Measurements from ENCODE around the gene CATSPERD.
"Not testable (repeated sequence)": the region's sequence is repeated elsewhere in the genome, so short reads cannot be mapped to it uniquely, and the experiment has no call there.

The CATSPERD gene

DNA sequence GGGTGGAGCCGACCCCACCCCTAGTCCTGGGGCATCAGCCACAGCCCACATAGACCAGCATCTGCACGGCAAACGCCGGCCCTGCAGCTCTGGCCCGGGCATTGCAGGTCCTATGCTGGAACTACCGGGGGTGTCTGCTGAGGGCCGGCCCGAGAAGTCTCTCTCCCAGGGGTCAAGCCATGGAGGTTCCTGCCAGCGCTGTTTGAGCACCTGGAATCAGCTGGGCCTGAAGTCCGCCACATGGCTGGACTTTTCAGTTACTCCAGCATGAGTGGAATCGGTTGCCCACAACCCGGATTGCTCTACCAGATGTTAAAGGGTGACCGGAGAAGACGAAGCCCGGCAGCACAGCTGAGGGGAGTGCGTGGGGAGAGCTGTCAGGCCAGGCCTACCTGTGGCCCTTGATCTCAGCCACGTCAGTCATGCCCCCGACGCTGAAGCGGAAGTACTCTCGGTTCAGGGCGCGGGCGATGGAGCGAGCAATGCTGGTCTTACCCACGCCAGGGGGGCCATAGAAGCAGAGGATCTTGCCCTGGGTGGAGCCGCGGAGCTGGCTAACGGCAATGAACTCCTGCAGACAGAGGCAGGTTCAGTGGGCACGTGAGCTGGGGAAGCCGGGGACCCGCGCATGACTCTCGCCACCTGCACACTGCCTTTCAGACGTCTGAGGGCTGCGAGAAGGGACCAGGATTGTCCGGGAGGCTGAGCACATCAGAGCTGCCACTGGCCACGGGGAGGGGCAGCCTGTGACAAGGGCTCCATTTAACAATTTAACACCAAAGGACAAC lies 21.6 kb upstream of the CATSPERD start:
- DNase-seq = no peak

DNA sequence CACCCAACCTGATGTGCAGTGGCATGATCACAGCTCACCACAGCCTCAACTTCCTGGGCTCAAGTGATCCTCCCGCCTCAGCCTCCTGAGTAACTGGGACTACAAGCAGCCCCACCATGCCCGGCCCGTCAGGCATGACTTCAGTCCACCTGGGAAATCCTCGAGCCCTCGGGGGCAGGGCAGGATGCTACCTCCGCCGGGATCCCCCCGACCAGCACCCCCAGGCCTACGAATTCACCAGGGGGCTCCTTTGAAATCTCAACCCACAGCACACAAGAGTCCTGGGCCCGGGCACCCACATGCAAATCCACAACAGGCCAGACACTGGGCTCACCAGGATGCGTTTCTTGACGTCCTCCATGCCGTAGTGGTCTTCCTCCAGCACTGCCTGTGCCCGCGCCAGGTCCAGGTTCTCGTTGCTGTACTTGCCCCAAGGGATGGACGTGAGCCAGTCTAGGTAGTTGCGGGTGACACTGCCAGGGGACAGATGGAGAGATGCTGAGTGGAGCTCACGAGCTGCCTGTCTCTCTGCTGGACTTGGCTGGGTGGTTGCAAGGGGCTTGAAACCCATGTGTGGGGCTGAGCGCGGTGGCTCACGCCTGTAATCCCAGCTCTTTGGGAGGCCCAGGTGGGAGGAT lies 19.9 kb upstream of the CATSPERD start:
- no peak for DNase-seq

DNA sequence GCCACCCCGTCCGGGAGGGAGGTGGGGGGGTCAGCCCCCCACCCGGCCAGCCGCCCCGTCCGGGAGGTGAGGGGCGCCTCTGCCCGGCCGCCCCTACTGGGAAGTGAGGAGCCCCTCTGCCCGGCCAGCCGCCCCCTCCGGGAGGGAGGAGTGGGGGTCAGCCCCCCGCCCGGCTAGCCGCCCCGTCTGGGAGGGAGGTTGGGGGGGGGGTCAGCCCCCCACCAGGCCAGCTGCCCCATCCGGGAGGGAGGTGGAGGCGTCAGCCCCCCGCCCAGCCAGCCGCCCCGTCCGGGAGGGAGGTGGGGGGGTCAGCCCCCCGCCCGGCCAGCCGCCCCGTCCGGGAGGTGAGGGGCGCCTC lies 18.4 kb upstream of the CATSPERD start:
- DNase-seq = not testable (repeated sequence)

DNA sequence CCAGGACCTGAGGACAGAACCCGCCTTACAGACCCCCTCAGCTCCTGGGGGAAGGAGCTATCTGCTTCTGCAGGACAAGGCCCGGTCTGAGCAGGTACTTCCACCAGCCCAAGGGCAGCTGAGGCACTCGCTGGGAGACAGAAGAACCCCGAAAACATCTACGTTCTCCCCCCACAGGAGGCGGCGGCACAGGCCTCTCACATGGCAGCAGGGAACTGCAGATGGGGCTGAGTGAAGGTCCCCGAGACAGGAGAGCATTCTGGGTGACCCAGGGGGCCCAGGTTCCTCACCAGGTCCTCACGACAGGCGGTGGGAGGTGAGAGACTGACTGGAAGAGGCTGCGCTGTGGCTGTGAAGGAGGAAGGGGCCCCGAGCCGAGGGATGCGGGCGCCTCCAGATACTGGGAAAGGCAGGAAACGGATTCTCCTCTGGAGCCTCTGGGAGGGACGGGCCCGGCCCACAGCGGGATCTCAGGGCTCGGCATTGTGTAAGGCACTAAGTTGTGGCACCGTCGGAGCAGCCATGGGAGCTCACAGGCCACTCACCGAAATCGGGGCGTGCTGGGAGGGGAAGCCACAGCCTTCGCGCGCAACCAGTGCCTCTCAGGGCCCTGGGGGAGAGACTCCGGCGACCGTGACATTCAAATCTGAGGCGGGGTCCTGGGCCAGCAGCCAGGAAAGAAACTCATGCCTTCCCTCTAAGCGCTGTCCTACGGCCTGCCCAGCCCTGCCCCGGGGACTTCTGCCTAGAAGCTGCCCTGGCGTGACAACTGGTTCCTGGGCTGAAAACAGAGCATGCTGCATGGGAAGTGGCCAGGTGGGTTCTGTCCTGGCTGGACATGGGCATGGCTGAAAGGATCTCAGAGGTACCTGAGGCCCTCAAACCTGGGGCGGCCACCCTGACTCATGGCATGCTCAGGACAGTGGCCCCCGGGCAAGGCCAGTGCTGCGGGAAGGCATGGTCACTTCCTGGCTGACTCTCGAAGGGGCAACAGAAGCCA lies 16.3 kb upstream of the CATSPERD start:
- DNase-seq = no peak

DNA sequence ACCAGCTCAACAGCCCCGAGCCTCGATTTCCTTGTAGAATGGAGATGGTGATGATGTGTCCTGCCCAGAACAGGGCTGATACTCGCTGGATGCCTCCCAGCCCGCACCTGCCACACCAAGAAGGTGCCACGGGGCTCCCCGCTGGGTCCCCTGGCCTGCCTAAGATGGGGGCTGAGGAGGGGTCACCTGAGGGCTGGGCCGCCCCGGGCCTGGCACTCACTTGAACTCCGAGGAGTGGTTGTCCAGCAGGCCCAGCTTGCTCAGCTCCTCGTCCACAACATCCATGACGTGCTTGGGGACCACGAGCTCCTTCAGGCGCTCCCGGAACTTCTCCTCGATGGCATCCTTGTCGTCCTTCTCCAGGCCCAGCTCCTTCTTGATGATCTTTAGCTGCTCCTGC lies 14.9 kb upstream of the CATSPERD start:
- no peak for DNase-seq

DNA sequence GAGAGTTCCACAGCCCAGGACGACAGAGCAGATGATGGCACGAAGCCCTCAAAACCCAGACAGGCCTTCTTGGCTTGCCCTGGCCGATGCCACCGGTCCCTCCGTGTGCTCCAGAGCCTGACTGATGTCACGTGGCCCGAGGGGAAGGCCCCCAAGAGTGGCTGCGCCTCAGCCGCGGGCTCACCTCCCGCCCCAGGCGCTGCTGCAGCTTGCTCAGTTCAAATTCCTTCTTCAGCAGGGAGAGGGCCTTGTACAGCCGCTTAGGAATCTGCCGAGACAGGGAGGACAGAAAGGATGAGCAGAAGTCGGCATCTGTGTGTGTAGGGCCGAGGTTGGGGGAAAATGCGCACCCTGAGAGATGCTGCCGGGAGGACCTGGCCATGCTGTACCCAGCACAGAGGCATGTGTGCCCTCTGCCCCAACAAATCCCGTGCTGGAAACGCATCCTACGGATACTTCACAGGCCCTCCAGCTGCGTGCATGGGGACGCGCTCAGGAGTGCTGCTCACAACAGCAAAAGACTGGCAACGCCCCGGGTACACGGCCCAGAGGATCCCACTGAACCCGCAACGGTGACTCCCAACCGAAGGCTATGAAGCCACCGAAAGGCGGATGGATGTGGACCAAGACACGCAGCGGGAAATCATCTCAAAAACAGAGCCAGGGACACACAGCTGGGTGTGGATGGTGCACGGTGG lies 13.4 kb upstream of the CATSPERD start:
- DNase-seq = no peak

DNA sequence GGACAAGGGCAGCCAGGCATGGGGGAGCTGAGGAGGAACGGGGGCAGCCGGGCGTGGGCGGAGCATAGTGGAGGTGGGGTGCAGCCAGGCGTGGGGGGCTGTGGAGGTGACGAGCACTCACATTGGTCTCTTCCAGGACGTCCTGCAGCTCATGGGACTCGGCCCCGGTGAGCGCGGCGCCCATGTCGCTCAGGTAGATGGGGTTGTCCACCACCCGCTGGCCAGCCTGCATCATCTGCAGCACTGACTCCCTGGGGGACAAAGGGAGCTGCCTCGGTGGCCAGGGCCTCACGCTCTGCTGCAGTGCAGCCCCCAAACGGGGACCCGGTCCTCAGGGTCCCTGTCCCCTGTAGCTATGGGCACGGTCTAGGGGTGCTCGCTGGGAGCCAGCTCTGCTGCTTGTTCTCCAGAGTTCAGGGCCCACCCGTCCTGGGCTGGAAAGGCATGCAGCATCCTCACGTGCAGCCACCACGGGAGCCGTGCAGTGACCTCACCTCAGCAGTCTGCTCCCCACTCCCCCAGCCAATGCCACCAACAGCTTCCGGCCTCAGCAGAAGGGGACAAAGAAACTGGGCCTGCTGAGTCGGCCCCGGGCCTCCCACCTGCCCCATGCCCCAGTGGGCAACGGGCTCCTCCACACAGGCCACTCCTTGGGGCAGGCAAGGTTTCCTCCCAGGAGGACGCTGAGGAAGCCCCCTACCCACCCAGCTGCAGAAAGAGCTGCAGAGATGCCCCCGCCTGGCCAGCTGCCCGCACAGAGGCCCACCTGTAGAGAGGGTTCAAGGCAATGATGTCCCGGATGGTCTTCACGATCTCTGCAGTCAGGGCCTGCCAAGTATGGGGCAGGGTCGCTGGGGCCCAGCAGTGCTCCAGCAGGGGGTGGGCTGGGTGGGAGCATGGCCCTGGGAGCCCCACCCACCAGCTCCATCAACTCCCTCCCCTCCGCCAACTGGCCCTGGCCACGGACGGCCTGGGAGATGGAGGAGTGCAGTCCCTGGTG lies 12.6 kb upstream of the CATSPERD start:
- no peak for DNase-seq

DNA sequence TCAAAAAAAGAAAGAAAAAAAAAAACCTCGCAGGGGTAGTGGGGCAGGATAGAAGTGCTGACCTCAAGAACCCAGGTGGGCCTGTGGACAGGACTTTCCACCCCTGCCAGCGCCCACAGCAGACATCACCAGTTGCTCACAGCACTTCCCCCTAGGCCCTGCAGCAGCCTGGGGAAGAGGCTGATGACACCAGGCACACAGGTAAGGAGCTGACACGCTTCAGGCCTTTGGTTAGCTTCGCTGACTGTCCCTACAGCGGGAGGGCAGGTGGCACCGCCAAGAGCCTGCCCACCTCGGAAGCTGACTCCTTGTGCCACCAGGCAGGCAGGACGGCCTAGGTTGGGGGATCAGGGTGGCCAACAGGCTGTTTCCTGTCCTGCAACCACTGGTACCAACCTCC lies 9.4 kb upstream of the CATSPERD start:
- no peak for DNase-seq

DNA sequence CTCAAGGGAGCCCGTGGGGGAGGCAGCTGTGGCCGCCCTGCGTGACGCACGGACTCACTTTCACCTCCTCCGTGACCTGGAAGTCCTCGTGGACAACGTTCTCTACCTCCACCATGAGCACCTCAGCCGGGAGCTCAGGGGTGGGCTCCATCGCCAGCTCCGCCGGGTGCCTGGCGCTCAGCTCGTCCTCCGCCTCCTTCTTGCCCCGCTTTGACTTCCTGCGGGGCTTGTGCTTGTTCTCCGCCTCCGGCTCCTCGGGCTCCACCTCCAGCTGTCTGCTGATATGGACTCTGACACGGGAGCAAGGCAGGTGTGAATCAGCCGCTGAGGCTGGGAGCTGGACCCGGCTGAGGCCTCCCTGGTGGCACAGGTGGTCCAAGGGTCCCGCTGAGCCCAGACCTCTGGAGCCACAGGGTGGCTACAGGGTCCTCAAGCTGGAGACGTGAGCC lies 8.7 kb upstream of the CATSPERD start:
- no peak for DNase-seq

DNA sequence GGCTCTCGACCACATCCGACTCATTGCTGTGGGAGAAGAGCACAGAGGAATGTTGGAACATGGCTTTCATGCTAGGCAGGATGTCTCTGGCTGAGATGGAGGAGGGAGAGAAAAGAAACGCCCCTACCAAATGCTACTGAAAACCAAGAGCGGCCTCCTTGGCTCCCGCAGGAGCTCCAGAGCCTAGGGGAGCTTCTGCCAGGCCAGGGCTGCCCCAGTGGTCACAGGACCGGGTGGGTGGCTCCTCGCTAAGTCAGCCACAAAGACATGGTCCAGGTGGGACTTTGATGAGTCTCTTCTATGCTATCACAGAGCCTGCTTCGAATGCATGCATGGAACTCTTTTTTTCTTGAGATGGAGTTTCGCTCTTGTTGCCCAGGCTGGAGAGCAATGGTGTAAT lies 7.2 kb upstream of the CATSPERD start:
- DNase-seq = no peak

DNA sequence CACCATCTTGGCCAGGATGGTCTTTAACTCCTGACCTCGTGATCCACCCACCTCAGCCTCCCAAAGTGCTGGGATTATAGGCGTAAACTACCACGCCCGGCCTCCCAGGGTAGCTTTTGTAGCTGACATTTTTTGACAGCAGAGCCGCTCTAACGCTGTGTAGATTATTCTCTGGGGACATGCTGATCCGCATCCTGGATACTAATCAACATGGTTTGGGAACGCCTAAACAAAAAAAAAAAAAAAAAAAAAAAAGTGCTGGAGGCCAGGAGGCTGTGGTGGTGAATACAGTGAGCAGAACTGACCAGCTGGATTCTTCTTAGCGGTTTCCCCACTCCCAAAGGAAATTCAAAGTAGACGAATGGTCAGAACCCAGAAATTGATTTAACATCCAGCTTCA lies 5.6 kb upstream of the CATSPERD start:
- no peak for DNase-seq

DNA sequence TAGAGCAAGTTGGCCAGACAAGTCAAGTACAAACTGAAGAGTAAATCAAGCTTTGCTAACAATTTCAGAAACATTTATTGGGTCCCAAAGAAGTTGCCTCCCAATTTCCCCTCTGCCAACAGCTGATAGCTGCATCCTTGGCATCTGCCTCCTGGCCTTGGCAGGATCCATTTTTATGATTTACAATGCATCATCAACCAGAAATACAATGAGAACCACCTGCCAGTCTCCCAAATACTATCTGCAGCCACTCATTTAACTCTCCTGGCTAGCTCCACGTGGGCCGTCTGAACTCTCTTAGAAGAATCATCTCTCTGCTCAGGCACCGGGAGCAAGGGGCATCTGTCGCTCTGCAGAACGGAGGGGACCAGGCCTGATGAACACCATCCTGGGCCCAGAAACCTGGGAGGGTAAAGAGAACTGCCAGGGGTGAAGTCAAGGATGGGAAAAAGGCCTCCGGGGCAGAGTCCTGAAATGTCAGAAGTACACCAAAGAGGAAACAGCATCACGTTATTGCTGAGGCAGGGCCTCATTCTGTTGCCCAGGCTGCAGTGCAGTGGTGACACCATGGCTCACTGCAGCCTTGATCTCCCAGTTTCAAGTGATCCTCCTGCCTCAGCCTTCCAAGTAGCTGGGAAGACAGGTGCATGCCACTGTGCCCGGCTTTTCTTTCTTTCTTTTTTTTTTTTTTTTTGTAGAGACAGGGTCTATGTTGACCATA lies 3.1 kb upstream of the CATSPERD start:
- no peak for DNase-seq

DNA sequence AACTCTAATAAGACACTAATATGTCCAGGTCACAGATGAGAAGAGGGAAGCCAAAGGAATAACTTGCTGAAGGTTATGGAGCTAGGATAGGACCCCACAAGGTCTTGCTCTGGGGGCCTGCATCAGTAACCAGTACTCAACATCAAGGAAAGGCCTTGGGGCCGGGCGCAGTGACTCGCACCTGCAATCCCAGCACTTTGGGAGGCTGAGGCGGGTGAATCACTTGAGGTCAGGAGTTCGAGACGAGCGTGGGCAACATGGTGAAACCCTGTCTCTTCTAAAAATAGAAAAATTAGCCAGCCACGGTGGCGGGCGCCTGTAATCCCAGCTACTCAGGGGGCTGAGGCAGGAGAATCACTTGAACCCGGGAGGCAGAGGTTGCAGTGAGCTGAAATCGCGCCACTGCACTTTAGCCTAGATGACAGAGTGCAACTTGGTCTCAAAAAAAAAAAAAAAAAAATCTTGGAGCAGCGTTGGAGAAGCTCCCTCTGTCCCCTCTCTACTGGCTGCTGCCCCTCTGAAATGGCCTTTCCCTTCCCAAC lies 2.3 kb upstream of the CATSPERD start:
- DNase-seq = no peak

DNA sequence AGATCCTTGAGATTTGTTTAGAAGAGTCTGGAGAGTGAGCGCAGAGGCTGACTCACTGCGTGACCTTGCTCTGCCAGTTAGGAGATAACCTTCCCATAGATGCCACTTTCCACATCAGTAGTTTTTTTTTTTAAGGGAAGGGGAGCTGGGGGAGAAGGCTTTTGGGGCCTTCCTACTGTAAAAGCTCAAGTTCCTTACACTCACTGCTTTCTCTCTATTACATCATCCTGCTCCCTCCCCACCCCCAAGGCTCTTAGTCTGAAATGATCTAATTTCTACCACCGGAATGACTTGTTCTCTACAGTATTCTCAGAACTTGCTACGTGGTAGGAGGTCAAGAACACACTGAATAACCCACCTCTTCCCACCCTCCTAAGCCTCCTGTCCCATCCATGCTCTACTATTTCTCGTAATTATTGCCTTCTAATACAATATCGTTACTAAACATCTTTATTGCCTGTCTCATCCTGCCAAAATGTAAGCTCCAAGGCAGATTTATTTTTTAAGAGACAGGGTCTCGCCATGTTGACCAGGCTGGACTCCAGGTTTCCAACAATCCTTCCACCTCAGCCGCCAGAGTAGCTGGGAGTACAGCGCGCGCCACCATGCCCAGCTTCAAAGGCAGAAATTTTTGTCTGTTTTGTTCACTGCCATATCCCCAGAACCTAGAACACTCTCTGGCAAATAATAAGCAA lies 1.7 kb upstream of the CATSPERD start:
- no peak for DNase-seq

DNA sequence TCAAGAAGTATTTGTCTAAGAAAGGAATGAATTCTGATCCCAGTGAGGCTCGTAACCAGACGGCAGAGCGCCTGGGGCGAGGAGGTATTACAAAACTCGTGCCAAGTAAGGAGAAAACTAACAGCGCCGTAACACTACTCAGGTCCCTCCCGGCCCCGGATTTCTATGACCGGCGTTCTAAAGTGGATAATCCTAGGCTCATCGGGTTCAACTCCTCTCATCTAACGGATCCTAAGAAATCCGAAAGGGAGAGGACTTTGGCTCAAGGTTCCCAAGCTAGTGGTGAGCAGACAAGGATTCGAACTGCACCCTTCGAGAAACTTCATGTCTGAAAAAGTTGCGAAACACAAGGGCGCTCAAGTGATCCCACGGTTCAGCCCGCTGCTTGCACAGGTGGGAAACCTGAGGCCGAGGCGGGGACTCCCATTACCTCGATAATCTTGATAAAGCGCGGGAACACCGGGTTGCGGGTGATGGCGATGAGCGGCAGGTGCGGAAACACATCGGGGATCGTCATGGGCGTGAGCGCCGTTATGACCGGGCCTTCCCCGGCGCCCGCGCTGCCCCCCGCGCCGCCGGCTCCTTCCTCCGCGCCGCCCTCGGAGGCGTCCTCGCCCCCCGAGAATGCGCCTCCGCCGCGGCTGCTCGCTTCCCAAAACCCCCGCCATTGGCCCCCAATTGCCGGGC lies 1.0 kb upstream of the CATSPERD start:
- no peak for DNase-seq

DNA sequence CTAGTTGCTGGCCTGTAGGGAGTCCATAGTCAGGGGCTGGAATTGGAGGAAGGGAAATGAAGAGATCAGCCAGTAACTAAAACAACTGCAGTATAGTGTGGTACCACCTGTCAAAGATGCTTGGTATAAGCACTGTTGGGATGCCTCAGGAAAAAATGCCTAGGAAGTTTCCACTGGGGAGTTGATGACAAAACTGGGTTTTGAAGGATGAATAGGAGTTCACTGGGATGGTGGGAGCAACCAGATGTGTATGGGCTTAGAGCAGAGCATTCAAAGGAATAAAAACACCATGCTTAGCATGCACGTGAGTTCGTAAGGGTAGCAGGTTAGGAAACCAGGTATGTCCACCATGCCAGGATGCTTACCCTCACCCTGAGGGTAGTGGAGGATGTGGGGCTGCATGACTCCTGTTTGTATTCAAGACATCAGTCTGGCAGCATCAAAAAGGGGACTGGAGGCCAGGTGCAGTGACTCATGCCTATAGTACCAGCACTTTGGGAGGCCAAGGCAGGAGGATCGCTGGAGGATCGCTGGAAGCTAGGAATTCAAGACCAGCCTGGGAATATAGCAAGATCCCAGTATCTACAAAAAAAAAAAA lies 7.1 kb downstream of the CATSPERD start:
- DNase-seq = no peak

DNA sequence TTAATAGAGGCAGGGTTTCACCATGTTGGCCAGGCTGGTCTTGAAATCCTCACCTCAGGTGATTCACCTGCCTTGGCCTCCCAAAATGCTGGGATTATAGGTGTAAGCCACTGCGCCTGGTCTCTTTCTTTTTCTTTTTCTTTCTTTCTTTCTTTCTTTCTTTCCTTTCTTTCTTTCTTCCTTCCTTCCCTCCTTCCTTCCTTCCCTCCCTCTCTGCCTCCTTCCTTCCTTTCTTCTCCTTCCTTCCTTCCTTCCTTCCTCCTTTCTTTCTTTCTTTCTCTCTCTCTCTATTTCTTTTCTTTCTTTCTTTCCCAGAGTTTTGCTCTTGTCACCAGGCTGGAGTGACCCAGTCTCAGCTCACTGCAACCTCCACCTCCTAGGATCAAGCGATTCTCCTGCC lies 12.7 kb downstream of the CATSPERD start:
- DNase-seq = not testable (repeated sequence)

DNA sequence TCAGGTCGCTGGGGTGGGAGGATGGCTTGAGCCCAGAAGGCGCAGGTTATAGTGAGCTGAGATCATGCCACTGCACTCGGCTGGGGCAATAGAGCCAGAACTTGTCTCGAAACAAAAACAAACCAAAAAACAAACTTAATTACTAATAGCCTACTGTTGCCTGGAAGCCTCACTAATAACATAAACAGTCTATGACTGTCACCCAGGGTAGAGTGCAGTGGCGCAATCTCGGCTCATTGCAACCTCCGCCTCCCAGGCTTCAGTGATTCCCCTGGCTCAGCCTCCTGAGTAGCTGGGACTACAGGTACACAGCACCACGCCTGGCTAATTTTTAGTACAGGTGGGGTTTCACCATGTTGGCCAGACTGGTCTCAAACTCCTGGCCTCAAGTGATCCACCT lies 18.0 kb downstream of the CATSPERD start:
- DNase-seq = no peak

DNA sequence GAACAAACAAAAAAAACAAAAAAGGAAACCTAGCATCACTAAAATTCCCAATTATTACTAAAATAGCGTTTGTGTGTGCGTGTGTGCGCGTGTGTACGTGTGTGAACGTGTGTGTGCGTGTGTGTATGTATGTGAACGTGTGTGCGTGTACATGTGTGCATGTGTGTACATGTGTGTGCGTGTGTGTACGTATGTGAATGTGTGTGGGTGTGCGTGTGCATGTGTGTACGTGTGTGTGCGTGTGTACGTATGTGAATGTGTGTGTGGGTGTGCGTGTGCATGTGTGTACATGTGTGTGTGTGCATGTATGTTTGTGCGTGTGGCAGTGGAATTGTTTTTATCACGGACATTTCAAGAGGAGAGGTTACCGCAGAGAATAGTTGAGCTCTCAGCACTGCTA lies 21.6 kb downstream of the CATSPERD start:
- DNase-seq = no peak
